ENCODE results near the gene PIGH. TPM values are rescaled to one million over a fixed set of nuclear protein-coding genes. Genes with fewer than 3 reads are reported as not detected.

The PIGH gene
- total RNA-seq, 4 donors from 2014 or later = 18.9 to 41.9 (median 27.7) TPM

GRCh38 chr14:67574806-67575205, 25.3 kb downstream of the PIGH start:
- Histone ChIP-seq H3K4me1 (no peaks in the 10 kb centered on the region), H3K27ac (no peak overlapping the region), H3K27me3 (no peaks in the 10 kb centered on the region), H3K36me3 (no peaks in the 10 kb centered on the region), H3K9me3 (no peaks in the 10 kb centered on the region), H3K4me3 (no peak overlapping the region)
- in situ Hi-C loops (cut with MboI; ENCODE audit: low pct_ligation_motif_present in 1 of 4, low pct_unique_long_range_greater_than_20kb in 1 of 4, low sequenced_read_pairs in 3 of 4) = loop anchor here in 3 of 4 donors (5.0 to 25.0 kb wide), 3 partner anchors 113 to 153 kb away; no protein-coding TSS in a partner anchor
- TF ChIP-seq POLR2AphosphoS5 (IDR thresholded peaks at IDR 0.05) (no peak), EP300 (IDR thresholded peaks at IDR 0.05; ENCODE audit: low read depth) (no peak), POLR2A (IDR thresholded peaks at IDR 0.05) (no peak)
- 81 to 83% methylated on average over 5 to 7 of the region's 7 CpGs for WGBS, 2 donors (ENCODE audit: low coverage in 1 of 2)
- intact Hi-C loops (cut with DNase I; ENCODE audit: low total_unique reads) = loop anchor here (5.0 kb wide), 1 partner anchor 148 kb away; no protein-coding TSS in a partner anchor
- DNase-seq = no peak

- no peak for DNase-seq
- Histone ChIP-seq H3K27me3 (no peaks in the 10 kb centered on the region), H3K4me1 (no peaks in the 10 kb centered on the region), H3K36me3 (no peaks in the 10 kb centered on the region), H3K27ac (no peak overlapping the region), H3K4me3 (no peak overlapping the region), H3K9me3 (no peaks in the 10 kb centered on the region)
- TF ChIP-seq POLR2A (IDR thresholded peaks at IDR 0.05) (no peak), POLR2AphosphoS5 (IDR thresholded peaks at IDR 0.05) (no peak), EP300 (IDR thresholded peaks at IDR 0.05; ENCODE audit: low read depth) (no peak), CTCF (IDR thresholded peaks at IDR 0.05) (no peak)
- intact Hi-C loops (cut with DNase I; ENCODE audit: low total_unique reads) = loop anchor here (5.0 kb wide), 1 partner anchor 147 kb away; no protein-coding TSS in a partner anchor
- WGBS, 2 donors (ENCODE audit: low coverage in 1 of 2) = 94 to 100% methylated on average over 1 to 14 of the region's 14 CpGs
- in situ Hi-C loops (cut with MboI; ENCODE audit: low pct_ligation_motif_present in 1 of 4, low pct_unique_long_range_greater_than_20kb in 1 of 4, low sequenced_read_pairs in 3 of 4) = loop anchor here in 3 of 4 donors (5.0 to 25.0 kb wide), 3 partner anchors 112 to 152 kb away; no protein-coding TSS in a partner anchor
Observed at GRCh38 chr14:67574156-67574555, 25.9 kb downstream of the PIGH start.

GRCh38 chr14:67573228-67574010, 26.6 kb downstream of the PIGH start:
- H3K27ac ChIP-seq = no peak overlapping the region
- H3K36me3 ChIP-seq = no peaks in the 10 kb centered on the region
- H3K27me3 ChIP-seq = no peaks in the 10 kb centered on the region
- intact Hi-C loops (cut with DNase I; ENCODE audit: low total_unique reads) (loop anchor here (5.0 kb wide), 1 partner anchor 146 kb away; no protein-coding TSS in a partner anchor), in situ Hi-C loops (cut with MboI; ENCODE audit: low pct_ligation_motif_present in 1 of 4, low pct_unique_long_range_greater_than_20kb in 1 of 4, low sequenced_read_pairs in 3 of 4) (loop anchor here in 3 of 4 donors (5.0 to 25.0 kb wide), 3 partner anchors 111 to 151 kb away; no protein-coding TSS in a partner anchor)
- WGBS, 2 donors (ENCODE audit: low coverage in 1 of 2) = 82% methylated on average over 15 of the region's 15 CpGs; no CpG with 5 or more reads in 1 of the 2 donors
- H3K4me1 ChIP-seq = no peaks in the 10 kb centered on the region
- H3K9me3 ChIP-seq = no peaks in the 10 kb centered on the region
- DNase-seq = no peak
- no peak overlapping the region for H3K4me3 ChIP-seq
- TF ChIP-seq CTCF (IDR thresholded peaks at IDR 0.05) (no peak), EP300 (IDR thresholded peaks at IDR 0.05; ENCODE audit: low read depth) (no peak), POLR2AphosphoS5 (IDR thresholded peaks at IDR 0.05) (no peak)

- WGBS, 2 donors (ENCODE audit: low coverage in 1 of 2) = 93% methylated on average over 5 of the region's 5 CpGs; no CpG with 5 or more reads in 1 of the 2 donors
- in situ Hi-C loops (cut with MboI; ENCODE audit: low pct_ligation_motif_present in 1 of 4, low pct_unique_long_range_greater_than_20kb in 1 of 4, low sequenced_read_pairs in 3 of 4) (loop anchor here in 3 of 4 donors (5.0 to 25.0 kb wide), 3 partner anchors 110 to 150 kb away; no protein-coding TSS in a partner anchor), intact Hi-C loops (cut with DNase I; ENCODE audit: low total_unique reads) (loop anchor here (5.0 kb wide), 1 partner anchor 145 kb away; no protein-coding TSS in a partner anchor)
- Histone ChIP-seq H3K36me3 (no peaks in the 10 kb centered on the region), H3K4me1 (no peaks in the 10 kb centered on the region), H3K27ac (no peak overlapping the region), H3K9me3 (no peaks in the 10 kb centered on the region), H3K27me3 (no peaks in the 10 kb centered on the region), H3K4me3 (no peak overlapping the region)
- TF ChIP-seq POLR2AphosphoS5 (IDR thresholded peaks at IDR 0.05) = no peak
- no peak for TF ChIP-seq POLR2A (IDR thresholded peaks at IDR 0.05)
- TF ChIP-seq CTCF (IDR thresholded peaks at IDR 0.05) = no peak
- no peak for TF ChIP-seq EP300 (IDR thresholded peaks at IDR 0.05; ENCODE audit: low read depth)
- no peak for DNase-seq
Observed at GRCh38 chr14:67572608-67573007, 27.5 kb downstream of the PIGH start.

Data from transverse colon (tissue), 4 donors.